Activated T-helper 1 cell treated with anti-CD3 and anti-CD28 coated beads, Interleukin-2, amount 50 U/mL, for 16 hours (primary cell): ENCODE measurements around the gene ADI1.

Experiments
- DNase-seq, 2 donors: peaks; one replicate each; pipeline ENCODE4 v3.0.0-alpha.2; 2020; ENCODE audit warnings: low read depth in 1 of 2, low spot score in 1 of 2

The ADI1 gene

GRCh38 chr2:3519255-3520205 is at the start of gene ADI1:
Gene ADI1 (minus strand): TSS chr2:3519531. CDS start chr2:3519487, 44 bp downstream.
- peak; percentile 59 to 66 for DNase-seq

- DNase-seq = no peak
Observed at GRCh38 chr2:3566806-3567205, 47.5 kb upstream of the ADI1 start.

GRCh38 chr2:3565117-3565516 is 45.8 kb upstream of the ADI1 start:
- no peak for DNase-seq

DNA sequence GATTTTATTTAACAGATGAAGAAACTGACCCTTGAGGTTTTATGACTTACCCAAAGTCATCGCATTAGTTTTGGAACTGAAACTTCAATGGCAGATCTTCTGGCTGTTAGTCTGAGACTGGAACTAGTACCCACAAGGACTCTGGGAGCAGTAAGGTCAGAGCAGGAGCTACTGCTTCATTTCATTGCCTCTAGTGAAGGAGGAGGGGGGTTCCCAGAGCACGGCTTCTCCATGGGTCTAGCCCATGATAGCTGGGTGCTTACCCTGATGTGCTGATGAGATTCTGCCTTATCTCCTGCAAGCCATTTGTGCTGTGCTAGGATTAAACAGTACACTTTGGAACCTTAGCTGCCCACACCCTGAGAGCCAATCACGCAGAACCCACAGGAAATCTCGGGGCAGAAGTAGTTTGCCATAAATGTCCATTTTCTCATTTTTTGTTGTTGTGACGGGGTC is 44.2 kb upstream of the ADI1 start:
- DNase-seq = no peak

GRCh38 chr2:3558205-3559014 is 39.1 kb upstream of the ADI1 start, which contains the start of gene RNASEH1:
Gene RNASEH1 (minus strand): TSS chr2:3558333. CDS start chr2:3558260, 73 bp downstream.
- DNase-seq = peak; percentile 99

DNA sequence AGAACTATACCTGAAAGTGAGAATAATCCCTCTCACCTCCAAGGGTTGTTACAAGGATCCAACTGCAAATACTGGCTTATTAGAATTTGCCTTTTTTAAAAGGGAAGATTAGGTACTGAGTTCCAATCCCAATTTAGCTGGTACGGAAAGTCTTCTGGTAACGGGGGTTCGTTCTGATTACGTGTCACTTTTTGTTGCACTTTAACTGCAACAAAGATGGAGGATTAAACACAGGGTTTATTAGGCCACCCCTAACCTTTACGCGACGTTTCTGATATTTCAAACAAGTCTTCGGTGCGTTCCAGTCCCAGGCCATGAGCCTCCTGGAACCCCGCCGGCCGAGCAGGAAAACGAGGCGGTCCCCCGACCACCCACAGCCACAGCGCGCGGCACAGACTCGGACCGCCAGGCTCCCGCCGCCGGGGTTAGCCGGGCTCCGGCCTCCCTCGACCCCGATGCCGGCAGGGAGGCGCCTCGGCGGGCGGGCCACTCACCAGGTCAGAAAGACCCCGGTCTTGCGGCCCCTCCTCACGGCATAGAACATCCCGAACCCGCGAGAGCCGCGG is 38.4 kb upstream of the ADI1 start:
- no peak for DNase-seq

GRCh38 chr2:3553946-3554345 is 34.6 kb upstream of the ADI1 start:
- no peak for DNase-seq

GRCh38 chr2:3547915-3548314 is 28.6 kb upstream of the ADI1 start:
- DNase-seq = no peak

GRCh38 chr2:3545788-3546478 is 26.6 kb upstream of the ADI1 start:
- no peak for DNase-seq

- no peak for DNase-seq
Observed at GRCh38 chr2:3543023-3543683, 23.8 kb upstream of the ADI1 start.

GRCh38 chr2:3542107-3542506 is 22.8 kb upstream of the ADI1 start:
- DNase-seq = no peak

DNA sequence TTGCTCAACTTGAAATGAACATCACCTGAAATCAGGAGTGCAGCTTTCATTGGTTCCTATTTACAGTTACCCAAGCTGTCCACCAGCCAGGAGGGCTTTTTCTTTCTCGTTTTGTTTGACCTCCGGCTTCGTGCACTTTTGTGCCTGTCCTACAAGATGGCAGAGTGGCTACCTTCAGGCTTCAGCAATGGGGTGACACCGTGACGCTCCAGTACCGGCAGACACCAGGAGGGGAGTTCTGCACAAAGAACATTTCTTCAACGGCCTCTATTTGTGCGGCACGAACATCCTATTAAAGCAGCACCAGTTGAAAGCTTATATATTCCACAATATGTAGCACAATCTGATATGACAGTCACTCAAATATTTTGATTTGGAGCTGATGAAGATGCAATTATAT is 20.5 kb upstream of the ADI1 start:
- DNase-seq = no peak

DNA sequence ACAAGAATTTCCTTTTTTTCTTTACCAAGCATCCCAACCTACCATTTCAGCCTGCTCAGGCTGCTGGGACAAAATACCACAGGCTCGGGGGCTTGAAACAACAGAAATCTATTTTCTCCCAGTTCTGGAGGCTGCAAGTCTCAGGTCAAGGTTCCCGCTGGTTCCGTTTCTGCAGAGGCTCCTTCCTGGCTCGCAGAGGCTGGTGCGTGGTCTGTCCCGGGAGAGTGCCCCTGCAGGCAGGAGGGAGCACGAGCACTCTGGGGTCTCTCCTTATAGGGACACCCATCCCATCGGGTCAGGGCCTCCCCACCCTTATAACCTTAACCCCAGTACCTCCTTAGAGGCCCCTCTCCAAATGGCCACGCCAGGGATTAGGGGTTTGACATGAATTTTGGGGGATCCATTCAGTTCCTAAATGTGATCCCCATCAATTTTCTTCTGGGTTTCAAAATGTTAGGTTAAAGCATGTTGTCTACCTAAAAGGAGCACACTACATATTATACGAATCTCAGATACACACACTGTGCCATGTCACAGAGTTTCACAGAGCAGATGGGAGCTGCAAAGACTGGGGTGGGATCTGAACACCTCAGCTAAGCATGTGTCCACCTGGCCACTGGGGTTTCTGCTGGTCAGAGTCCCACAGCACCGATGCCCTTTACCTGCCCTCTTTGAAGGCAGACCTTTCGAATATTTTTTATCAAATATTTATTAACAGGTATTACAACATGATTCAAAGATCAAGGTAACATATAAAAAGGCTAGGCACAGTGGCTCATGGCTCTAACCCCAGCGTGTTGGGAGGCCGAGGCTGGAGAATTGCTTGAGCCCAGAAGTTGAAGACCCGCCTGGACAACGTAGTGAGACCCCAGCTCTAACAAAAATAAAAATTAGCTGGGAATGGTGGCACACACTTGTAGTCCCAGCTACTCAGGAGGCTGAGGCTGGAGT is 17.6 kb upstream of the ADI1 start:
- no peak for DNase-seq

DNA sequence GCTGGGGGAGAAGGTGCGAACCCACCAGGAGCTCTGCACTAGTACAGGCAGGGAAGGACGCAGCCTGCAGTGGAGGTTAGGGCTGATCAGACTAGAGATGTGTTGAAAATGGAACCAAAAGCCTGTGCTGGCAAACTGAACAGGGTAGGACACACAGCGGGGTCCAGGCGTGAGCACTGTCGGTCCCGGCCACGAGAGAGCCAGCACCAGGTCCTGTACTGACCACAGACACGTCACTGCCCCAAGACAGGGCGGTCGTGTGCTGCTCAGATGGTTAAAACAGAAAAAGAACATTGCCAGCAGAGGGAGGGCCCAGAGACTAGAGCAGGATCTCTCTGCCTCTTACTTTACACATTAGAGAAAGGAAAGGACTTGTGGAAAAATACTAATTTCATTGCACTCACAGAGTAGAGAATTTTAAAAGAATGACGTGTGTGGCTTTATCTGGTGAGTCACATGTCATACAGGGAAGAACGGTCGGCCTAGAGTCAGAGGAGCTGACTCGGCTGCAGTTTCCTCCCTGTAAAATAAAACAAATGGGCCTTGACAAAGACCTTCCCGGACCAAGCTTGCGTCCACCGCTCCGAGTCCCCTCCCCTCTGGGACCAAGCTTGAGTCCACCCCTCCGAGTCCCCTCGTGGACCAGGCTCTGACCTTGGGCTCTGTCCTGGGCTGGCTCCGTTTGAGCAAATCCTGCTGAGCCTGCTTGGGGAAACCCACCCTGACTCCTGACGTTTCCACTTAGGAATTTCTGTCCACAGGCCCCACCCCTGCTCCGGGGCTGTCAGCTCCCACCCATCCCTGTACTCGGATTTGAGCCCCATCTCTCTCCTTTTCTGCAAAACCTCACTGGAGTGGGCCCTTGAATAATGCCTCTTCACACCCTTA is 16.7 kb upstream of the ADI1 start:
- DNase-seq = no peak

GRCh38 chr2:3535467-3535793 is 16.1 kb upstream of the ADI1 start:
- no peak for DNase-seq

DNA sequence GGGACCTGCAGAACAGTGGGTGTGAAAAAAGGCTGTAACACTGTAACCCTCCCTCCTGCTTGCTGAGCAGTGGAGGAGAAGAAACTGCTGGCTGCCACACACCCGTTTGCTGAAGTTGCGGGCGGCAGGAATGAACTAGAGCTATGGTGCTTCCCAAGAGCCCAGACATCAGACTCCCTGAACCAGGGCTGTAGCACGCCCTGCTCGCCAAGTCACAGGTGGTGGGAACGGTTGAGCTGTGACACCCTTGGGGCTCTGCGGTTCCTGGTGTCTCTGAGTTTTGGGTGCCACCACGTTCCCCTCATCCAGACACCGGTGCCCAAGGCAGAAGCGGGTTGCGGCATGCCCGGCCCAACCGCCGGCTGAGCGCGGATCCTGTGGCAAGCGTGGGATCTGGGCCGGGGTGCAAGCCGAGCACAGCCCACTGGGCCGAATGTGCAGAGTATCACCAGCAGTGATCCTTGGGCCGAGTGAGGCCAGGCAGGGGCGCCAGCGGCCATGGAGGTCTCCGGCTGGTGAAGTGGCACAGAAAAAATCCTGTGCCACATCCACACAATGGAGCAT is 15.0 kb upstream of the ADI1 start:
- DNase-seq = no peak

- DNase-seq = no peak
Observed at GRCh38 chr2:3533836-3534235, 14.5 kb upstream of the ADI1 start.

GRCh38 chr2:3532941-3533340 is 13.6 kb upstream of the ADI1 start:
- no peak for DNase-seq
